ENCODE data around the gene TOP2A.

TOP2A gene

GRCh38 chr17:40349895-40350688, 67.6 kb downstream of the TOP2A start:
- TF ChIP-seq POLR2AphosphoS5 (IDR thresholded peaks at IDR 0.05; ENCODE audit: low read depth, low read length) (no peak), POU2F2 (IDR thresholded peaks at IDR 0.05; ENCODE audit: low read depth, low read length) (no peak), POLR2A (IDR thresholded peaks at IDR 0.05; ENCODE audit: low read depth, low read length) (no peak), TAF1 (IDR thresholded peaks at IDR 0.05; ENCODE audit: low read depth, low read length) (no peak), PAX5 (IDR thresholded peaks at IDR 0.05; ENCODE audit: insufficient read depth, low read length, severe bottlenecking) (no peak), SPI1 (IDR thresholded peaks at IDR 0.05; ENCODE audit: low read depth, low read length) (no peak)
- FAIRE-seq: no peak
- DNase-seq (ENCODE audit: insufficient read length, low spot score): no peak

GRCh38 chr17:40349477-40349894, 68.2 kb downstream of the TOP2A start:
- no peak for DNase-seq (ENCODE audit: insufficient read length, low spot score)
- no peak for FAIRE-seq
- TF ChIP-seq PAX5 (IDR thresholded peaks at IDR 0.05; ENCODE audit: insufficient read depth, low read length, severe bottlenecking): no peak
- TF ChIP-seq SPI1 (IDR thresholded peaks at IDR 0.05; ENCODE audit: low read depth, low read length): no peak

- TF ChIP-seq POLR2AphosphoS5 (IDR thresholded peaks at IDR 0.05; ENCODE audit: low read depth, low read length): no peak
- no peak for TF ChIP-seq POLR2A (IDR thresholded peaks at IDR 0.05; ENCODE audit: low read depth, low read length)
- TF ChIP-seq PAX5 (IDR thresholded peaks at IDR 0.05; ENCODE audit: insufficient read depth, low read length, severe bottlenecking): no peak
- TF ChIP-seq SPI1 (IDR thresholded peaks at IDR 0.05; ENCODE audit: low read depth, low read length): no peak
- DNase-seq (ENCODE audit: insufficient read length, low spot score) (no peak), FAIRE-seq (no peak)
Measured at GRCh38 chr17:40348562-40349476, 68.9 kb downstream of the TOP2A start.

- FAIRE-seq (no peak), DNase-seq (ENCODE audit: insufficient read length, low spot score) (no peak)
- TF ChIP-seq PAX5 (IDR thresholded peaks at IDR 0.05; ENCODE audit: insufficient read depth, low read length, severe bottlenecking): no peak
- no peak for TF ChIP-seq POLR2AphosphoS5 (IDR thresholded peaks at IDR 0.05; ENCODE audit: low read depth, low read length)
- no peak for TF ChIP-seq TAF1 (IDR thresholded peaks at IDR 0.05; ENCODE audit: low read depth, low read length)
- no peak for TF ChIP-seq POU2F2 (IDR thresholded peaks at IDR 0.05; ENCODE audit: low read depth, low read length)
- no peak for TF ChIP-seq SPI1 (IDR thresholded peaks at IDR 0.05; ENCODE audit: low read depth, low read length)
- no peak for TF ChIP-seq POLR2A (IDR thresholded peaks at IDR 0.05; ENCODE audit: low read depth, low read length)
Measured at GRCh38 chr17:40348136-40348504, 69.6 kb downstream of the TOP2A start.

- no peak for FAIRE-seq
- no peak for TF ChIP-seq POLR2AphosphoS5 (IDR thresholded peaks at IDR 0.05; ENCODE audit: low read depth, low read length)
- TF ChIP-seq TAF1 (IDR thresholded peaks at IDR 0.05; ENCODE audit: low read depth, low read length): no peak
- TF ChIP-seq PAX5 (IDR thresholded peaks at IDR 0.05; ENCODE audit: insufficient read depth, low read length, severe bottlenecking): no peak
- no peak for TF ChIP-seq POLR2A (IDR thresholded peaks at IDR 0.05; ENCODE audit: low read depth, low read length)
- TF ChIP-seq POU2F2 (IDR thresholded peaks at IDR 0.05; ENCODE audit: low read depth, low read length): no peak
- DNase-seq (ENCODE audit: insufficient read length, low spot score): no peak
Measured at GRCh38 chr17:40347319-40348135, 70.2 kb downstream of the TOP2A start.

- no peak for DNase-seq (ENCODE audit: insufficient read length, low spot score)
- TF ChIP-seq POU2F2 (IDR thresholded peaks at IDR 0.05; ENCODE audit: low read depth, low read length) (no peak), POLR2A (IDR thresholded peaks at IDR 0.05; ENCODE audit: low read depth, low read length) (no peak), TAF1 (IDR thresholded peaks at IDR 0.05; ENCODE audit: low read depth, low read length) (no peak), SPI1 (IDR thresholded peaks at IDR 0.05; ENCODE audit: low read depth, low read length) (no peak), PAX5 (IDR thresholded peaks at IDR 0.05; ENCODE audit: insufficient read depth, low read length, severe bottlenecking) (no peak), POLR2AphosphoS5 (IDR thresholded peaks at IDR 0.05; ENCODE audit: low read depth, low read length) (no peak)
- no peak for FAIRE-seq
Measured at GRCh38 chr17:40346765-40347158, 70.9 kb downstream of the TOP2A start.

- TF ChIP-seq SPI1 (IDR thresholded peaks at IDR 0.05; ENCODE audit: low read depth, low read length) (no peak), POU2F2 (IDR thresholded peaks at IDR 0.05; ENCODE audit: low read depth, low read length) (no peak), POLR2A (IDR thresholded peaks at IDR 0.05; ENCODE audit: low read depth, low read length) (no peak), PAX5 (IDR thresholded peaks at IDR 0.05; ENCODE audit: insufficient read depth, low read length, severe bottlenecking) (no peak), POLR2AphosphoS5 (IDR thresholded peaks at IDR 0.05; ENCODE audit: low read depth, low read length) (no peak), TAF1 (IDR thresholded peaks at IDR 0.05; ENCODE audit: low read depth, low read length) (no peak)
- DNase-seq (ENCODE audit: insufficient read length, low spot score) (no peak), FAIRE-seq (no peak)
Measured at GRCh38 chr17:40345994-40346764, 71.5 kb downstream of the TOP2A start.

GRCh38 chr17:40345161-40345993, 72.3 kb downstream of the TOP2A start:
- no peak for TF ChIP-seq SPI1 (IDR thresholded peaks at IDR 0.05; ENCODE audit: low read depth, low read length)
- TF ChIP-seq TAF1 (IDR thresholded peaks at IDR 0.05; ENCODE audit: low read depth, low read length): no peak
- TF ChIP-seq PAX5 (IDR thresholded peaks at IDR 0.05; ENCODE audit: insufficient read depth, low read length, severe bottlenecking): no peak
- no peak for TF ChIP-seq POLR2AphosphoS5 (IDR thresholded peaks at IDR 0.05; ENCODE audit: low read depth, low read length)
- TF ChIP-seq POU2F2 (IDR thresholded peaks at IDR 0.05; ENCODE audit: low read depth, low read length): no peak
- TF ChIP-seq POLR2A (IDR thresholded peaks at IDR 0.05; ENCODE audit: low read depth, low read length): no peak
- no peak for DNase-seq (ENCODE audit: insufficient read length, low spot score)
- no peak for FAIRE-seq
